GM19455 (cell line): ENCODE data around the gene IL31.

Source experiments
- ATAC-seq: cut with Tn5 transposase; IDR thresholded peaks from one replicate; pipeline ENCODE4 v1.9.1; 2021; ENCODE audit not compliant: unreplicated experiment

Gene IL31

GRCh38 chr12:122130150-122130549 is 43.9 kb downstream of the IL31 start:
- ATAC-seq, result no peak

- ATAC-seq, result no peak
Observed at GRCh38 chr12:122129131-122129530, 44.9 kb downstream of the IL31 start.

GRCh38 chr12:122128481-122128880 is 45.5 kb downstream of the IL31 start:
- ATAC-seq, result no peak

- no peak for ATAC-seq
Observed at GRCh38 chr12:122127839-122128238, 46.2 kb downstream of the IL31 start.

- ATAC-seq, result no peak
Observed at GRCh38 chr12:122126713-122127597, 47.1 kb downstream of the IL31 start.

- no peak for ATAC-seq
Observed at GRCh38 chr12:122126342-122126635, 47.7 kb downstream of the IL31 start.

GRCh38 chr12:122125452-122126341 is 48.3 kb downstream of the IL31 start:
- no peak for ATAC-seq

- no peak for ATAC-seq
Observed at GRCh38 chr12:122124370-122124769, 49.7 kb downstream of the IL31 start.

- no peak for ATAC-seq
Observed at GRCh38 chr12:122123761-122124145, 50.3 kb downstream of the IL31 start.

GRCh38 chr12:122123051-122123760 is 50.8 kb downstream of the IL31 start:
- ATAC-seq, result no peak
